Measurements from ENCODE around the gene PSORS1C1.
"Not testable (repeated sequence)": the region's sequence is repeated elsewhere in the genome, so short reads cannot be mapped to it uniquely, and the experiment has no call there.

Gene PSORS1C1

DNA sequence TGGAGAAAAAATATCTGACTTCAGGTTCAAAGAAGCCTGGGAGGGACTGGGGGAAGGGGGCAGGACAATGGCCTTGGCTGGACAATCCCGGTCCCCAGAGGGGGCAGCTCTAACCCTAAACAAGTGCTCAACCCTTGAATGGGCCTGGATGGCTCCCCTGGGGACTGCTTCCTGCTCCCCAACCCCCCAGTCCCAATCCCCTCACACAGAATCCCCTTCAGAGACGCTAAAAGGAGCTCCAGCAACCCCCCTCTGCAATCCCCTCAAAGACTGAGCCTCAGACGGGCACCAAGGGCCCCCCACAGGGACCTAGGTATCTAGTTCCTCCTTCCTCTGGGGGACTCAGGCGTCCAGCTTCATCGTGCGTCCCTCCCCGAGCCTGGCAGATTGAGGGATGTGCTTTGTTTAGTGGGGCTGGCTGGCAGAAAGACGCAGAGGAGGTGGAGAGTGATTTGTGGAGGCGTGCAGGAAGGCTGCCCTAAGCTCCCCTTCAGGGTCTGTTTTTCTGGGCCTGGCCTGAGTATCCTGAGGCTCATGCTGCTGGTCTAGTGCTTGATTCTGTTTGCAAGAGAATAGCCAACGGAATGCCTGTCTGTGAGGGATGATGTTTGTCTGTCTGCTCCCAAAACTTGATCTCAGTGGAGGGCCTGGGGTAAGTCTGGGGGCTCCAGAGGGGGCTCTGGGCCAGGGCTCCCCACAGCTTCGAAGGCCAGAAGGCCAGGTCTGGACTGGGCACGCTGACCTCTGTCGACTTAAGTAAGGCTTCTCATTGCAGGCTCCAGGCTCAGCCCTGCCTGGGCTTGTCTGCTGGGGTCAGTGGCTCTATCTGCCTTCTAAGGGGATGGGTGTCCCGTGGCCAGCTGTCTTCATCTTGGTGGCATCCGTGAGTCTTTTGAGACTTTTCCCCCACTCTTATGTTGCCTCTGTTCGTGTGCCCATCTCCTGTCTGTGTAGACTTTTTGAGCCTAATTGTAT, 57.6 kb downstream of the PSORS1C1 start:
- in situ Hi-C loops (cut with HindIII; ENCODE audit: low sequenced_read_pairs), result no loop called here

- in situ Hi-C loops (cut with HindIII; ENCODE audit: low sequenced_read_pairs), result no loop called here
These were observed 58.4 kb downstream of the PSORS1C1 start for GRCh38 chr6:31172973-31173384.

DNA sequence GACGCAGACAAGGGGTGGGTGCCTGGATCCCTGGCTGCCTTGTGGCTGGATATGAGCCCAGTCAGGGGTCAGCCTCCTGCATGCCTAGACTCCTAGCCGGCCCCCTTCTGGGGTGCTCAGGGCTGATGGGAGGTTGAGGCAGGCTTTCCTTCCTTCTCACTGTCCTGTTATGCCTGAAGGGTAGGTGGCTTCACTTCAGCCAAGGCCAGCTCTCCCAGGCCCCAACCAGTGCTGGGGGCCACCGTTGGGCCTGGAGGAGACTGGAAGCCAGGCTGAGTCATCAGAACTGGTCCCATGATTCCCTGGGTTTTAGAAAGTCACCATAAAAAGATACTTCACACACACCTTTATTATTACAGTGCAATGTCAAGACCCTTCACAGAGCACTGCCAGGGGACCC, 58.8 kb downstream of the PSORS1C1 start:
- in situ Hi-C loops (cut with HindIII; ENCODE audit: low sequenced_read_pairs), result no loop called here

DNA sequence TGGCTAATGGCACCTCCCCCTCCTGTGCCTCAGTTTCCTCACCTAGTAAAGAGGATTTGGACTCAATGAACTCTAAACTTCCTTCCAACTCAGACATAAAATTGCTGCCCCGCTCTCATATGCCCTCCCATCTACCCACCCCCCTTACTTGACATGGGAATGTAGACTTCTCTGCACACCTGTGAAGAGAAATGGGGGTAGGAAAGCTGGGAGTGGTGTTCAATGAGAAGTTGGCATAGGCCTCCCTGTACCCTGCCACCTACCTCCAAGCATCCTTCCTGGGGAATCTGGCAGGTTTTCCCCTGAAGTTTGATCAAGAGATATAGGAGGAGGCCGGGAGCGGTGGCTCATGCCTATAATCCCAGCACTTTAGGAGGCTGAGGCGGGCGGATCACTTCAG, 59.8 kb downstream of the PSORS1C1 start:
- in situ Hi-C loops (cut with HindIII; ENCODE audit: low sequenced_read_pairs), result no loop called here

DNA sequence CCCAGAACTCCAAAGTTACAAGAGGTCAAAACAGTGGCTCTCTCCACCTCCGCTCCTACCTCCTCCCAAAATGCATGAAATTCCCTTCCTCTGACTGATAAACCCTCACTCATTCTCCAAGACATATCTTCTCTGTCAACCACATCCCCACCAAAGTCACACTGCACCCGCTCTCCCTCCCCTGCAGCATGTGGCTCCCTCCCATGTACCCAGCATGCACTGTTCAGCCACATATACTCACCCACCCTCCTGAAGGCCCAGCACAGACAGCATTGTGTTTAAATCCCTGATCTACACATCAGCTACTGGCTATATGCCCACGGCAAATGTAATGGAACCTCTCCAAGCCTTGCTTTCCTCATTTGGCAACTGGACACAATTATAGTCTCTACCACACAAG, 61.4 kb downstream of the PSORS1C1 start:
- in situ Hi-C loops (cut with HindIII; ENCODE audit: low sequenced_read_pairs), result no loop called here

- in situ Hi-C loops (cut with HindIII; ENCODE audit: low sequenced_read_pairs), result no loop called here
These were observed 63.8 kb downstream of the PSORS1C1 start for GRCh38 chr6:31178143-31179041.

DNA sequence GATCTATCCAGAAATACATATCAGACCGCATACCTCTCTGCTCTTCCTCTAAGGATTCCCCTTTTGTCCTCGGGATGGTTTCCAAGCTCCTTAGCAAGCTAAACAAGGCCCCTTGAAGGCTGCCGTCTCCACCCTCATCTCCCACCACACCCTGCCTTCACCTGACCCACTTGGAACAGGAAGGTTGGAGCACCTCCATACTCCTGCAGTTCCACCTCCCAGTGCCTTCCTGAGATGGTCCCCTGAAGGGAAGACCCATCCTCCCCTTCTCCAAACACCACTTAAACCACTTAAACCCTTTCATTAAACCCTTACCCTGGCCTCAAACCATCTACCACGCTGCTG, 64.4 kb downstream of the PSORS1C1 start:
- in situ Hi-C loops (cut with HindIII; ENCODE audit: low sequenced_read_pairs), result no loop called here

- in situ Hi-C loops (cut with HindIII; ENCODE audit: low sequenced_read_pairs), result no loop called here
These were observed 65.3 kb downstream of the PSORS1C1 start for GRCh38 chr6:31179896-31180295.

DNA sequence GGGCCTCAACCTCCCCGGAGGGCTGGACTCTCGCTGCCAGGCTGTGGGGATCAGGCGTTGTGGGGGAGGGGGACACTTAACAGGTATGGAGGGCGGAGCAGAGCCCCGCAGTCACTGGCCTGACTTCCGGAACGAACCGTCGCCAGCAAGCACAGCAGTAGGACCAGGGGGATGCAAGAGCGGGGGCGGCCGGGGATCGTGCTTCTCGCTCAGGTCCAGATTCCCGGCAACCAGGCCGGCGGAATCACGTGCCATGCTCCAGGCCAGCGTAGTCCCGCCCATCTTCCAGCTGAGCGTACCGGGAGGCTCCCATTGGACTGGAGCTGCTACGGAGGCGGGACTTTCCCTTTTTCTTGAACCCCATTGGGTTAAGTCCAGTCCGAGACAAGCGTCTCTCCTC, 65.9 kb downstream of the PSORS1C1 start:
- in situ Hi-C loops (cut with HindIII; ENCODE audit: low sequenced_read_pairs), result no loop called here

GRCh38 chr6:31183287-31183686, 68.7 kb downstream of the PSORS1C1 start:
- in situ Hi-C loops (cut with HindIII; ENCODE audit: low sequenced_read_pairs), result not testable (repeated sequence)

- in situ Hi-C loops (cut with HindIII; ENCODE audit: low sequenced_read_pairs), result not testable (repeated sequence)
These were observed 69.3 kb downstream of the PSORS1C1 start for GRCh38 chr6:31183859-31184258.

DNA sequence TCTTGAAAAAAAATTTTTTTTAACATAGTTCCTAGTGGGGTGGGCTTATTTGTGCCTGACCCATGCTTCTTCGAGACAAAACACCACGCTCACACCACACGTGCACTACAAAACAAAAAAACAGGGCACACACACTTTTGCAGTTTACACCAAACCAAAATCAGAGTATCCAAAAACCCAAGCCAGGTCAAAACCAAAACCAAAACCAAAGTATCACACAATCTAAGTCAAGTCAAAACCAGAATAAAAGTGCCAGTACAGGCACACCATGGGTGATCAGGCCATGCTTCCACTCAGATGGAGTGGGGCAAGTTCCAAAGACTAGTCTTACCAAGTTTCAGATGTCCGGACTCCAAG, 71.1 kb downstream of the PSORS1C1 start:
- in situ Hi-C loops (cut with HindIII; ENCODE audit: low sequenced_read_pairs), result not testable (repeated sequence)

DNA sequence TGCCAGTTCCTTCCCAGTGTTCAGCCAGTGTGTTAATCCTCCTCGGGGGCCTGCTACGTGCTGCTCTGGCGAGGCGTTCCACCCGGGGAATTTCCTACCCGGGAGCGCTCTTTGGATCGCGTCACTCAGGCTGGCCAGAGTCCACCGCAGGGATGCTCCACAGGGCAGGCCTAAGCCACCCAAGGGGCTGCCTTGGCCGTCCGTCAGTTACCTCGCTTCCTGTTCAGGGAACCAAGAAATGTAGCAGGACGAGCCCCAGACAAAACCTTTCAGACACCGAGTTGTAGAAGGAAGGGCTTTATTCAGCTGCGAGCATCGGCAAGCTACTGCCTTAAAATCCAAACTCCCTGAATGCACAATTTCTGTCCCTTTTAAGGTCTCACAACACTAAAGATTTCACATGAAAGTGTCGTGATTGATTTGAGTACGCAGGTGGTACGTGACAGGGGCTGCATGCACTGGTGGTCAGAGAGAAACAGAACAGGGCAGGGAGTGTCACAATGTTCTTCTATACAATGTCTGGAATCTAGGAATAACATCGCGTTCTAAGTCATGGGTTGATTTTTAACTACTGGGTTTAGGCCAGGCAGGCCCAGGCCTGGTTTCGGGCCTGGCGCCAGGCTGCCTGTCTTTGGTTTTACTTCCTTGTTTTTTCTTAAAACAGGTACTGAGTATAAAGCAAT, 71.6 kb downstream of the PSORS1C1 start:
- in situ Hi-C loops (cut with HindIII; ENCODE audit: low sequenced_read_pairs), result no loop called here

DNA sequence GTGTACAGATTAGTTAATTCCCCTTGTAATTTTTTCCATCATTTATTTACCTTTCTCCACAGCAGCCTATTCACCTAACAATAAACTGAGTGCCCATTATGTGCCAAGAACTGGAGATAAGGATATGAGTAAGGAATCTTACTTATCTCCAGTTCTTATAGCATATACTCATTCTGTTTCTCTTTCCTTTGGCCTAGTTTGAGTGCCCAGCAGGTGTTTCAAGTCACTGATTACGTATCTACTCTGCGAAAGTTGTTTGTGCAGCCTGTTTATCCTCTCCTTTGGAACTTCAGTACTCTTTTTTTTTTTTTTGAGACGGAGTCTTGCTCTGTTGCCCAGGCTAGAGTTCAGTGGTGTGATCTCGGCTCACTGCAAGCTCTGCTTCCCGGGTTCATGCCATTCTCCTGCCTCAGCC, 73.2 kb downstream of the PSORS1C1 start:
- in situ Hi-C loops (cut with HindIII; ENCODE audit: low sequenced_read_pairs), result no loop called here

GRCh38 chr6:31189223-31189622, 74.6 kb downstream of the PSORS1C1 start:
- in situ Hi-C loops (cut with HindIII; ENCODE audit: low sequenced_read_pairs), result not testable (repeated sequence)

Data from DLD1 (cell line).